HUDEP-2 (cell line): ENCODE measurements around the gene LRFN3.
"Not testable (repeated sequence)": the region's sequence is repeated elsewhere in the genome, so short reads cannot be mapped to it uniquely, and the experiment has no call there.

Experiments
- DNase-seq, 76 experiments: peaks; one replicate each; lab custom pipeline; 2025; ENCODE audit not compliant: unreplicated experiment in 76 of 76; lab: John Stamatoyannopoulos, UW

LRFN3 gene

GRCh38 chr19:35937345-35938281 lies 1.4 kb downstream of the LRFN3 start:
- no peak for DNase-seq

DNA sequence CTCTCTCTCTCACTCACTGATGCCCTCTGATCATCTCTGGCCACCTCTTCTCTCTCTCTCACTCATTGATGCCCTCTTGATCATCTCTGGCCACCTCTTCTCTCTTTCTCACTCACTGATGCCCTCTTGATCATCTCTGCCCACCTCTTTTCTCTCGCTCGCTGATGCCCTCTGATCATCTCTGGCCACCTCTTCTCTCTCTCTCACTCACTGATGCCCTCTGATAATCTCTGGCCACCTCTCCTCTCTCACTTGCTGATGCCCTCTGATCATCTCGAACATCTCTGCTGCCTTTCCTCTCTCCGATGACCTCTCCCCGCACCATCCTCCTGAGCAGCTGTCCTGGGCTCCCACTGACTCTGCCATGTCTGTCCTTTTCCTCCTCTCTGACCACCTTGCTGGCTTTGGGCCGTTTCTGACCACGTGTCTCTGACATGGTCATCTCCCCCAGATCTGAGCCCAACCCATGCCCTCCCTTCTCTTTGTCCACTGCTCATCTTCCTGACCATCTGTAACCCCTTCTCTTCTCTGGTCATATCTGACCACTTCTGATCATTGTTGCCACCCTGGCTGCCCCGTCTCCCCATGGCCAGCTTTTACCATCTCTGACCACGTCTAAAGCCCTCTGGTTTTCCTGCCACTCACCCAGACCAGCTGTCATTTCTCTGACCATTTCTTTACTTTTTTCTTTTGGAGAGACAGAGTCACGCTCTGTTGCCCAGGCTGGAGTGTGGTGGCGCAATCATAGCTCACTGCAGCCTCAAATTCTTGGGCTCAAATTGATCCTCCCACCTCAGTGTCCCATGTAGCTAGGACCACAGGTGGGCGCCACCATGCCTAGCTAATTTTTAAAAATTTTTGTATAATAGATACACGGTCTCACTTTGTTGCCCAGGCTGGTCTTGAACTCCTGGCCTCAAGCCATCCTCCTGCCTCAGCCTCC lies 2.4 kb downstream of the LRFN3 start:
- no peak for DNase-seq

GRCh38 chr19:35939307-35940077 lies 3.3 kb downstream of the LRFN3 start:
- no peak for DNase-seq

- no peak for DNase-seq
These were observed 4.1 kb downstream of the LRFN3 start for GRCh38 chr19:35940078-35940775.

GRCh38 chr19:35940839-35941238 lies 4.7 kb downstream of the LRFN3 start:
- DNase-seq, result no peak

GRCh38 chr19:35942235-35942634 lies 6.1 kb downstream of the LRFN3 start:
- DNase-seq, result no peak

- no peak for DNase-seq
These were observed 7.4 kb downstream of the LRFN3 start for GRCh38 chr19:35943321-35944301.

- DNase-seq, result no peak
These were observed 8.4 kb downstream of the LRFN3 start for GRCh38 chr19:35944556-35944955.

- DNase-seq, result no peak
These were observed 9.1 kb downstream of the LRFN3 start for GRCh38 chr19:35945121-35945790.

DNA sequence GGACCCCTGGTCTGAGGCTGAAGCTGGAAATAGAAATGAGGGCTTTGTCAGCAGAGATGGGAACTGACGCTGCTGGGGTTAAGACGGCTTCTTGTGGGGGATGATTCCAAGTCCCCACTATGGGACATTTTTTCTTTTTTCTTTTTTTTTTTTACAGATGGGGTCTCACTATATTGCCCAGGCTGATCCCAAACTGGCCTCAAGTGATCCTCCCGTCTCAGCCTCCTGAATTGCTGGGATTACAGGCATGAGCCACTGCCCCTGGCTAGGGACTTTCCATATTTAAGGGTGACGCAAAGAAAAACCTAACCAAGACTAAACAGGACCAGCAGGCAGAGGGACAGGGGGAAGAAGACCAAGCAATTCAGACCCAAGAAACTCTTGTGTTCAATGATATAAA lies 10.0 kb downstream of the LRFN3 start:
- DNase-seq, result no peak

GRCh38 chr19:35949131-35949530 lies 13.0 kb downstream of the LRFN3 start:
- no peak for DNase-seq

GRCh38 chr19:35955881-35956634 lies 19.9 kb downstream of the LRFN3 start:
- DNase-seq, result no peak

DNA sequence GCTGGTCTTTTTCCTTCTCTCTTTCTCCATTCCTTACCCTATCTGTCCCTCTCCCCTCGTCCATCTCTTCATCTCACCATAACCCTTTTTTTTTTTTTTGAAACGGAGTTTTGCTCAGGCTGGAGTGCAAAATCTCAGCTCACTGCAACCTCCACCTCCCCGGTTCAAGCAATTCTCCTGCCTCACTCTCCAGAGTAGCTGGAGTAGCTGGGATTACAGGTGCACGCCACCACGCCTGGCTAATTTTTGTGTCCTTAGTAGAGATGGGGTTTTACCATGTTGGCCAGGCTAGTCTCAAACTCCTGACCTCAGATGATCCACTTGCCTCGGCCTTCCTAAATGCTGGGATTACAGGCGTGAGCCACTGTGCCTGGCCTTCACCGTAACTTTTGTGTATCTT lies 21.2 kb downstream of the LRFN3 start:
- not testable (repeated sequence) for DNase-seq

DNA sequence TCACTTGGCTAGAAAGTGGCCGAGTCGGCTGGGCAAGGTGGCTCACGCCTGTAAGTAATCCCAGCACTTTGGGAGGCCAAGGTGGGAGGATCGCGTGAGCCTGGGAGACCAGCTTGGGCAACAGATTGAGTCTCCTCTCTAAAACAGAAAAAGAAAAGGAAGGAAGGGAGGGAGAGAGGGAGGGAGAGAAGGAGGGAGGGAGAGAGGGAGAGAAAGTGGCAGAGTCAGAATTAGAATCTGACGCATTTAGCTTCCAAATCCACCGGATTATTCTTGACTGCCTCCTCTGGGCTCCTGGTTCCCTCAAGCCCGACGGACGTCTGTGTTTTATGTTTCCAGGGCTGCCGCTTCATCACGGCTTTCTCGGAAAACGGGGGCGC lies 22.5 kb downstream of the LRFN3 start:
- no peak for DNase-seq

DNA sequence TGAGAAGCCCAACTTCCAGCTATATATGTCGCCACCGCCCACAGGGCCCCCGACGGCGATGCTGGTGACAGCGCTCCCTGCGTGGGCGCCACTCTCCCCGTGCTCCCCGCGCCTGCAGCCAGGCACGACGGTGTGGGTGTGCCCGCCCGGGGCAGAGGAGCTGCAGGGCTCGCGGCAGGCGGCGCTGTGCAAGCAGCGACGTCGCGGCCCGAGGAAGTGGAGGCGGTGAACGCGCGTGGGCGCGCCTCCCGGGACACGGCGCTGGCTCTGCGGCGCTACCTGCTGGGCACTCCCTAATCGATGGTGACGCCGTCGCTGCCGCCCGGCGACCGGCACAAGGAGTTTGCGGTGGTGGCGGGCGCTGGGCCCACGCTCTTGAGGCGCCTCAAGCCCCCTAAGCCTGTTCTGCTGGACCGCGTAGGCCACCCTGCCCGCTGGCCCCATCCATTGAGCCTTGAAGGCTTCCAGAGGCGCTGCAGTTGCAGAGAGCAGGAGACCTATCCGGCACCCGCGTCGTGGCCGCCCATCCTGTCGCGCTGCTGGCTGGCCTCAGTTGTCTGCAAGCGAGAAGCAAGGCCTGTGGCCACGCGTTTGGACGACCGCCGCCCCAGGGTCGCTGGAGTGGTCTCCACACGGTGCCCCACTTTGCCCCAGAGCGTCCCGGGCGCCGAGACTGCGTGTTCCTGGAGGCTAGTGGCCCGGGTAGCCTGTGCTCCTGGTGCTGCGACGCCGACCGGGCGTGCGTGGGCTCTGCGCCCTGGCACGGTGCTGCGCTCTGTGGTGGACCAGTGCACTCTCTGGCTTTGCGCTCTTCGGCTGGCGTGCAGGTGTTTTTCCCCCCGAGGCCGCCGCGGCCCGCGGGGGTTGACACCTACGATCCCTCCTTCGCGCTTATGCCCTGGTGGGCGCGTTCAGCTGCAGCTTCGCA lies 23.1 kb downstream of the LRFN3 start:
- peak in 15 of 76 experiments; percentile 10 to 44 (median 17) for DNase-seq

GRCh38 chr19:35959968-35960320 lies 23.8 kb downstream of the LRFN3 start:
- DNase-seq, result no peak
